Measurements from ENCODE around the gene ATP9B. TPM values are rescaled to one million over a fixed set of nuclear protein-coding genes. Genes with fewer than 3 reads are reported as not detected.
A peak's percentile ranks its signal among the peaks of the same experiment; 100 is the strongest.

The ATP9B gene
- total RNA-seq, 1 donor: 29.3 TPM

DNA sequence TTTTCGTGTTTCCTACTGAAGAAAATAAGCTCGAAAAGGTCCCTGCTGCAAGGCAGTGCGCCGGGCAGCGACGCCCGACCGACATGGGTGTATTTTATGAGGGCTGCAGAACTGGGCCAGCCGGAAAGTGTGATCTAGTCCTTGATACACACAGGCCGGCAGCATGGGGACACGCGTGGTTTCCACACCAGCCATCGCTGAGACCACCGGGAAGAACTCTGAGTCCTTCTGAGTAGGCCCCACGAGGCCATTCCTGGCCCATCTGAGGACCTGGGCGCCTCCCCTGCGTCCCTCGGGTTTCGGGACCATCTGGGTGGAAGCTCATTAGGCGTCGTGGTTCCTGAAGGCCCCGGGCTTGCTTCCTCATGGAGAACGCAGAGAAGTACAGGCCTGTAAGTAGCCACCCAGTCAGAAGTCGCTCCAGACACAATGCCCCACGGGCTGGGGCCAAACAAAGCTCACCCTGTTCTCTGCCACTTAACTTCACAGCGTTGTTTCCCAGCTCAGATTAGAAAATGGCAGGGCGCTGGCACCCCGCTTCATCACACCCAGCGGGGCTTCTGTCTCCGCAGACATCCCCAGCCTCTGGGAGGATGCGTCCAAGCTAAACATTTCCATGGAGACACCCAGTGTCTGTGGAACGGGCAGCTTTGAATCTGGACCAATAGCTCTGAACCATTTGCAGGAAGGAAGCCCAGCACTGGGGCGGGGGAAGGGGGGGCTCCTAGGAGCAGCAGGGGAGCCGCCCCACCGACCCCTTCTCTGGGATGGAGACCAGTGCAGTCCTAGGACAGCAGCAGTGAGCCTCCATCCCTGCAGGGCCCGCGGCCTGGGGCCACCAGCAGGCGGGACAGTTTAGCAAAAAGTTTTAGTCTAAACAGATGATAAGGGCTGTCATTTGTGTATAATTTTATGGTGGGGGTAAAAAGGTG lies 328.9 kb downstream of the ATP9B start:
- H3K36me3 ChIP-seq (ENCODE audit: insufficient read depth, low read length): no peaks in the 10 kb centered on the region
- H4K20me1 ChIP-seq (ENCODE audit: insufficient read depth, low read length): peaks cover 4% of the 10 kb centered on the region
- H3K4me3 ChIP-seq (ENCODE audit: insufficient read depth, low read length): no peak overlapping the region
- TF ChIP-seq CTCF (IDR thresholded peaks at IDR 0.05; ENCODE audit: extremely low read depth, low read depth, low read length): no peak
- DNase-seq (ENCODE audit: insufficient read length, low spot score, missing footprints): peak; percentile 91
- H3K4me2 ChIP-seq (ENCODE audit: insufficient read depth, low read length): no peak overlapping the region
- H3K27ac ChIP-seq (ENCODE audit: low read depth, low read length): no peak overlapping the region
- no peak overlapping the region for H2AFZ ChIP-seq (ENCODE audit: low read length)
- H3K27me3 ChIP-seq (ENCODE audit: insufficient read depth, low read length): peaks cover 2% of the 10 kb centered on the region
- H3K79me2 ChIP-seq (ENCODE audit: insufficient read depth, low read length): no peaks in the 10 kb centered on the region
- H3K4me1 ChIP-seq (ENCODE audit: insufficient read depth, low read length): peaks cover 3% of the 10 kb centered on the region
- no peaks in the 10 kb centered on the region for H3K9me3 ChIP-seq (ENCODE audit: low read depth, low read length)

DNA sequence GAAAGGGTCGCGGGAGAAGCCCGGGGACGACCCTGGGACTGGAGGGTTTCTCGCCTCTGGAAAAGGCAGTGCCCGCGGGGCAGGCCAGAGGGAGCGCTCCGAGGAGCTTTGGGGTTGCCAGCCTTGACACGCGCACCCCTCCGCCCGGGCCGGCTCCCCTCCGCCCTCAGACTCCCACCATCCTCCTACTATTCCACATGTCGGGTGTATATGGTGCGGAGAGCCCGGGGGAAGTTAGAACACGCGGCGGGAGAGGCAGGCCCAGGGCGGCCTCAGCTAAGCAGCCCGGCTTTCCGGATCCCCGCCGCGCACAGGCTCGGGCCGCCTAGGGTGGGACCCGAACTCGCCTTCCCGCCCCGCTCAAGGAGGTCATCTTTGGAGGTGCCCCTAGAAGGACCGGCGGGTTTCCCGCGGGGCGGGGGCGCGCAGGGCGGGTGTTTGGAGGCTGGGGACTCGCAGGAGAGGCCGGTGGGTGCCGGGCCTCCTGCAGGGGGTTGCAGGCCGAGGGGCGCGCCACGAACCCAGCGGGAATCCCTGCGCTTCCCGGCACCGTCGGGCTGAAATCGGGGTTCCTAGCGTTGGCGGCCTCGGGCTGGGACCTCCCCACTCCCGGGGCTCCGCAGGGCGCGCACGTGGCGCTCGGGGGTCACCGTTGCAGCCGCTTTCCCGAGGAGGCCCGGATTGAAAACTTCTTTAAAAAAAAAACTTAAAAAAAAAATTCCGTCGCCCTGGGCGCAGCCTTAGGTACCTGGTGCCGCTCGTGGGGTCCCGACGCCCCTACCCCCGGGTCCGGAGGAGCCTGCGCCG lies 330.3 kb downstream of the ATP9B start:
- peak; percentile 92 for DNase-seq (ENCODE audit: insufficient read length, low spot score, missing footprints)
- Histone ChIP-seq H3K79me2 (ENCODE audit: insufficient read depth, low read length) (no peaks in the 10 kb centered on the region), H3K27me3 (ENCODE audit: insufficient read depth, low read length) (no peaks in the 10 kb centered on the region), H3K4me1 (ENCODE audit: insufficient read depth, low read length) (no peaks in the 10 kb centered on the region), H2AFZ (ENCODE audit: low read length) (no peak overlapping the region), H3K4me2 (ENCODE audit: insufficient read depth, low read length) (peak overlapping the region; percentile 63), H4K20me1 (ENCODE audit: insufficient read depth, low read length) (peaks cover 7% of the 10 kb centered on the region), H3K36me3 (ENCODE audit: insufficient read depth, low read length) (no peaks in the 10 kb centered on the region), H3K4me3 (ENCODE audit: insufficient read depth, low read length) (peak overlapping the region; percentile 73), H3K27ac (ENCODE audit: low read depth, low read length) (no peak overlapping the region), H3K9me3 (ENCODE audit: low read depth, low read length) (no peaks in the 10 kb centered on the region)
- TF ChIP-seq CTCF (IDR thresholded peaks at IDR 0.05; ENCODE audit: extremely low read depth, low read depth, low read length): no peak

DNA sequence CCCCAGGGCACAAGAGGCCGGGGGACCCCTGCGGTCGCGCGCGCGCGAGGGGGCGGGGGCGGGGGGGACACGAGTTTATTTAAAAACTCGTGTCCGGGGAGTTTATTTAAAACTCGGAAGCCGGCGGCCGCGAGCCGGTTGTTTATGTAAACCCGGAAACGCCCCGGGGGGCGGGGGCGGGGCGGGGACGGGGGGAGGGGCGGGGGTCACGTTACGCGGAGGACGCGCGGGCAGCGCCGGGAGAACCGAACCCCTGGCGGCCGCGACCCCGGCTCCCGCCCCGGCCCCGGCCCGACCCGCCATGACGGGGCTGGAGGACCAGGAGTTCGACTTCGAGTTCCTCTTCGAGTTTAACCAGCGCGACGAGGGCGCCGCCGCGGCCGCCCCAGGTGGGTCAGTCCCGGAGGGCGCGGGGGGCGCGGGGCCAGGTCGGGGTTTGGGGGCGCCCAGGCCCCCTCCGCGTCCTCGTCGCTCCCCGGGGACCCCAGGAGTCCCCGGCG lies 330.9 kb downstream of the ATP9B start:
- Histone ChIP-seq H3K36me3 (ENCODE audit: insufficient read depth, low read length) (no peaks in the 10 kb centered on the region), H3K4me2 (ENCODE audit: insufficient read depth, low read length) (peak overlapping the region; percentile 66), H3K9me3 (ENCODE audit: low read depth, low read length) (no peaks in the 10 kb centered on the region), H4K20me1 (ENCODE audit: insufficient read depth, low read length) (peaks cover 7% of the 10 kb centered on the region), H3K4me1 (ENCODE audit: insufficient read depth, low read length) (no peaks in the 10 kb centered on the region), H3K27ac (ENCODE audit: low read depth, low read length) (no peak overlapping the region), H3K27me3 (ENCODE audit: insufficient read depth, low read length) (no peaks in the 10 kb centered on the region), H3K4me3 (ENCODE audit: insufficient read depth, low read length) (peak overlapping the region; percentile 73), H3K79me2 (ENCODE audit: insufficient read depth, low read length) (no peaks in the 10 kb centered on the region), H2AFZ (ENCODE audit: low read length) (no peak overlapping the region)
- no peak for TF ChIP-seq CTCF (IDR thresholded peaks at IDR 0.05; ENCODE audit: extremely low read depth, low read depth, low read length)
- peak; percentile 96 for DNase-seq (ENCODE audit: insufficient read length, low spot score, missing footprints)

Data from osteoblast (primary cell).